HG03354 (cell line): ENCODE data around the gene ACAA2.
"Not testable (repeated sequence)": the region's sequence is repeated elsewhere in the genome, so short reads cannot be mapped to it uniquely, and the experiment has no call there.

Experiments
- ATAC-seq: cut with Tn5 transposase; IDR thresholded peaks from one replicate; pipeline ENCODE4 v1.9.1; 2021; ENCODE audit warnings: mild to moderate bottlenecking; ENCODE audit not compliant: unreplicated experiment, poor library complexity, severe bottlenecking

Gene ACAA2

DNA sequence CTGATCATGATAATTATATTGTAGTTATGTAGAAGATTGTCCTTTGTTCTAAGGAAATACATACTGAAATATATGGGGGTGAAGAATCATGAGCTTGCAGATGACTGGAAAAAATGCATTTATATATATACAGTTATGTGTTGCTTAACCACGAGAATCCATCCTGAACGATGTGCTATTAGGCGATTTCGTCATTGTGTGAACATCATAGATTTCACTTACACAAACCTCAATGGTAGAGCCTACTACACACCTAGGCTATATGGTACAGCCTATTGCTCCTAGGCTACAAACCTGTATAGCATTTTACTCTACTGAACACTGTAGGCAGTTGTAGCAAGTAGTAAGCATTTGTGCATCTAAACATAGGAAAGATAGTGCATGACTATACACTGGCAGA is 2.6 kb upstream of the ACAA2 start:
- no peak for ATAC-seq

DNA sequence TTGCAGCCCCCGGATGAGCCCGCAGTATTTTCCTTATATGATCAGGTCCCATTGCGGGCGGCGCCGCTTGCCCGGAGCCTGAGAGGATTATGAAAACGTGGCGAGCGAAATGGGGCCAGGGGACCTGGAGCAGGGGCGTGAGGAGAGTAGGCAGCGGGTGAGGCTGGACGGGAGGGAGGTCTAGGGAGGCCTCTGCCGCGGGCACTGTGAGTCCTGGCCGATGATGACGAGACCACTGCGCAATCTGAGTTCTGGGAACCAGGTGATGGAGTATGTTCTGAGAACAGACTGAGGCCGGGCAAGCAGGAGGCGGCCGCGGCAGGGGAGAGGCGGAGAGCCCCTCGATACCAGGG is 790 bp upstream of the ACAA2 start:
- ATAC-seq = peak; percentile 30

DNA sequence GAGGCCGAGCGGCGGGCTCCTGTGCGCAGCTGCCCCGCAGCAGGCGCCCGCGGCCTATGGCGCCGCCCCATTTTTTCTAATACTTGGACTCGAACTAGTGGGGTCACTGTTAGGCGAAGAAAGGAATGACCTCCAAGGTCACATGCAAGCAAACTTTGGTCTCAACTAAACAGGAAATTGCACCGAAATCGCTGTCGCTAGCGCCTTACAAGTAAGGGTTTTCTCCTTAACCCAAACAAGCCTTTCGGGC is 339 bp downstream of the ACAA2 start:
- peak; percentile 32 for ATAC-seq

DNA sequence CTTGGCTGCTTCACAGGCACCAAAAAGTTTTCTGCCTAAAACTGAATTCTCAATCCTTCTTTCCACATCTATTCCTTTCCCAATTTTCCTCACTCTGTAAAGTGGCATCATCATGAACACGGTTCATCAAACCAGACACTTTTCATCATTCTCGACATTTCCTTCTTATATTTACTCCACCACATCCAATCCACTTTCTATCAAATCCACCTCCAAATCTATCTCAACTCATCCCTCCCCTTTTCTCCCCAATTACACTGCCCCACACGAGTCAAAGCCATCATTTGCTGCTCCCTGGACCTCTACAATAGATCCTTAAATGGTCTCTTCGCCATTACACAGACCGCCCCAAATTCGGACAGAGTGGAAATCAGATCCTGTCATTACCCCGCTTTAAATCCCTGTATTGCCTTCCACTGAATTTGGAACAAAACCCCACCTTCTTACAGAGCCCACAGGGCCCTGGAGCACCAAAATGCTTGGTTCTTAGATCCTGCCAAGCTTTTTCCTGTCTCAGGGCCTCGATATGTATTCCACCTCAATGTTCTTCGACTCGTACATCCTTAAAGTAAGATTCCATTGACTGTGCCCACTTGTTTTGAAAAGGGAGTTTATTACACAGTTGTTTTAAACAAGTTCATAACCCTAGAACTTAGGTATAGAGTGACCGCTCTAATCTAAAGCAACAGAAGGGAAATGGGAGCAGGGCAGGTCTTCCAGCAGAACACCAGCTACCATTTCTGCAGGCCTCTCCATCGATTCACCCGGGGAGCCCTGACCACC is 856 bp downstream of the ACAA2 start:
- no peak for ATAC-seq

DNA sequence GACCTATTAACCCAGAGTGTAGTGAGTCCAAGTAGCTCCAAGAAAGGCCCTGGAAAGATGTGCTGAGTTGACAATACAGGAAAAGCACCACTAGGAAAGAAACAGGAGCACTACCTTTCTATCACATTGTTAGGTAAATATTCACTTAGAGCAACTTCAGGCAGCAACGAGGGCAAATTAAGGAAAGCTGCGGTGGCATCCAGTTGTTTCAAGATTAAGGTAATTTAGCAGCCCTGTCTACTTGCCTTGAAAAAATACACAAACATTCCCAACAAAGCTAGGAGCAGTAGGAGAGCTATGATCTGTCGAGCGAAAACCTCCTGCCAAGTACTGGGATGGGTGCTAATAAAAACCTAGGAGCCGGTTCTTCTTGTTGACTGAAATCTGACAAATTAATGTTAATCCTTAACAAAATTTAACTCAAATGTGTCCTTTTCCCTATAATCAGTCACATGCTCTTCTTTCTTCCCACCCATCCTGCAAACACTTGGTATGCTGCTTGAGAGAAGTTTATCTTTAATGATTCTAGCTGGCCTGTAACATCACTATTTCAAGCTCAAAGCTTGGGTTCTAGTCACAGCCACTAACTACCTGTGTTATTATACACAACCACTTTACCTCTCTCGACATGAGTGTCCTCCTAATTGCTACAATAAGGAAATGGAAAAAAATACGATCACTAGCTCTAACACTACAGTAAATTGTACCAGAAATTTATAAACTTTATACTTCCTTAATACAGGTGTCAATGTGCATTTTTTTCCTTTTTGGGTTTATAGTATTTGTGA is 2.0 kb downstream of the ACAA2 start:
- no peak for ATAC-seq

DNA sequence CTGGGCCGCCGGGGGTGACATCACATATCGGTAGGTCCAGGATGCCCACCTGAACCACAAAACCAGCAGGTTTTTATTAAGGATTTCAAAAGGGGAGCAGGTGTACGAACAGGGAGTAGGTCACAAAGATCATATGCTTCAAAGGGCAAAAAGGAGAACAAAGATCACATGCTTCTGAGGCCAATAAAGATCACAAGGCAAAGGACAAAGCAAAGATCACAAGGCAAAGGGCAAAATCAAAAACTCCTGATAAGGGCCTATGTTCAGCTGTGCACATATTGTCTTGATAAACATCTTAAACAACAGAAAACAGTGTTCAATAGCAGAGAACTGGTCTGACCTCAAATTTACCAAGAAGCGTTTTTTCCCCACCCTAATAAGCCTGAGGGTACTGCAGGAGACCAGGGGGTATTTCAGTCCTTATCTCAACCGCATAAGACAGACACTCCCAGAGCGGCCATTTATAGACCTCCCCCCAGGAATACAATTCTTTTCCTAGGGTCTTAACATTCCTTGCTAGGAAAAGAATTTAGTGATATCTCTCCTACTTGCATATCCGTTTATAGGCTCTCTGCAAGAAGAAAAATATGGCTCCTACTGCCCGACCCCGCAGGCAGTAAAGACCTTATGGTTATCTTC is 4.7 kb downstream of the ACAA2 start:
- ATAC-seq = not testable (repeated sequence)

DNA sequence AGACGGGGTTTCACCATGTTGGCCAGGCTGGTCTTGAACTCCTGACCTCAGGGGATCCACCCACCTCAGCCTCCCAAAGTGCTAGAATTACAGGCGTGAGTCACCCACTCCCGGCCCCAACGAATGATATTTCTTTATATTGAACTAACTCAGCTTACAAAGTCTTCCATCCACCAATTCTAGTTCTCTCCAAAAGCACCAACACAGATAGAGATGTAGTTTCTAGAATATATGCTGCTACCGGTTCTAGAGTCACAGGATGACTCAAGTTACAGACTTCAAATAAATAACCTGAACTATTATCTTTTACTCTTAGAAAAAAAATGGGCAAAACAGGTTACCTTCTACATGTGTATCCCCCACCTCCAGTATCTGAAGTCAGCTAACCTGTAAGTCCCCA is 9.2 kb downstream of the ACAA2 start:
- ATAC-seq = no peak

DNA sequence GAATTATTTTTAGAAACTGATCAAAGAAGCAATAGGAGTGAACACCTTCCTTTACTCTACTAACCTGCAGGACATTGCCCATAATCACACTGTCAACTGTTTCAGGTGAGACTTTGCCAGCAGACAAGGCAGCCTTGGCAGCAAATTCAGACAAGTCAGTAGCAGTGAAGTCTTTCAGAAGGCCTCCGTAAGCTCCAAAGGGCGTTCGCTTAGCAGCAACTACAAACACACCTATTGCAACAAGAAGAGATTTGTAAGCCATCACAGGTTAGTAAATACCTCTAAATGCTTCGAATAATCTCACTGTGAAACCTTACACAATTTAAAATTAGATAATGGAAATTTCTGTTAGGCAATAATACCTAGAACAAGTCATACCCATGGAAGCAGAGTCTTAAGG is 10.7 kb downstream of the ACAA2 start:
- no peak for ATAC-seq

DNA sequence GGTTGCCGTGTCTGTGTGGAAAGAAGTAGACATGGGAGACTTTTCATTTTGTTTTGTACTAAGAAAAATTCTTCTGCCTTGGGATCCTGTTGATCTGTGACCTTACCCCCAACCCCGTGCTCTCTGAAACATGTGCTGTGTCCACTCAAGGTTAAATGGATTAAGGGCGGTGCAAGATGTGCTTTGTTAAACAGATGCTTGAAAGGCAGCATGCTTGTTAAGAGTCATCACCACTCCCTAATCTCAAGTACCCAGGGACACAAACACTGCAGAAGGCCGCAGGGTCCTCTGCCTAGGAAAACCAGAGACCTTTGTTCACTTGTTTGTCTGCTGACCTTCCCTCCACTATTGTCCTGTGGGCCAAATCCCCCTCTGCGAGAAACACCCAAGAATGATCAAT is 12.8 kb downstream of the ACAA2 start:
- ATAC-seq = not testable (repeated sequence)

DNA sequence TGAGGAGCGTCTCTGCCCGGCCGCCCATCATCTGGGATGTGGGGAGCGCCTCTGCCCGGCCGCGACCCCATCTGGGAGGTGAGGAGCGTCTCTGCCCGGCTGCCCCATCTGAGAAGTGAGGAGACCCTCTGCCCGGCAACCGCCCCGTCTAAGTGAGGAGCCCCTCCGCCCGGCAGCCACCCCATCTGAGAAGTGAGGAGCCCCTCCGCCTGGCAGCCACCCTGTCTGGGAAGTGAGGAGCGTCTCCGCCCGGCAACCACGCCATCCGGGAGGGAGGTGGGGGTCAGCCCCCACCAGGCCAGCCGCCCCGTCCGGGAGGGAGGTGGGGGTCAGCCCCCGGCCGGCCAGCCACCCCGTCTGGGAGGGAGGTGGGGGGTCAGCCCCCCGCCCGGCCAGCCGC is 13.5 kb downstream of the ACAA2 start:
- ATAC-seq = not testable (repeated sequence)

DNA sequence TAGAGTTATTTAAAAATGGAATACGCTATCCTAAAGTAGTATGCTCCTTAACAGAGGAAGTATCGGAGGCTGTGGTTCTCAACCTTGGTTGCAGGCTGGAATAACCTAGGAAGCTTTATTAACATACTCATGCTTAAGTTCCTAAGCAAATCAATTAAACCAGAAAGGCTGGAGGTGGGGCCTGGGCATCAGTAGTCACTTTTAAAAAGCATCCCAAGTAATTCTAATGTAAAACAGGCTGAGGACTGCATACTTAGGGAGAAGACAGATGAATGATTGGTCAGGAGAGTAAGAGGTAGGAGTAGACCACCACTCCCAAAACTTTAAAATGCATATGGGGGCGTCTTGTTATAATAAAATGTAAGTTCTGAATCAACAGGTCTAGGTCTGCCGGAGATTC is 15.3 kb downstream of the ACAA2 start:
- no peak for ATAC-seq

DNA sequence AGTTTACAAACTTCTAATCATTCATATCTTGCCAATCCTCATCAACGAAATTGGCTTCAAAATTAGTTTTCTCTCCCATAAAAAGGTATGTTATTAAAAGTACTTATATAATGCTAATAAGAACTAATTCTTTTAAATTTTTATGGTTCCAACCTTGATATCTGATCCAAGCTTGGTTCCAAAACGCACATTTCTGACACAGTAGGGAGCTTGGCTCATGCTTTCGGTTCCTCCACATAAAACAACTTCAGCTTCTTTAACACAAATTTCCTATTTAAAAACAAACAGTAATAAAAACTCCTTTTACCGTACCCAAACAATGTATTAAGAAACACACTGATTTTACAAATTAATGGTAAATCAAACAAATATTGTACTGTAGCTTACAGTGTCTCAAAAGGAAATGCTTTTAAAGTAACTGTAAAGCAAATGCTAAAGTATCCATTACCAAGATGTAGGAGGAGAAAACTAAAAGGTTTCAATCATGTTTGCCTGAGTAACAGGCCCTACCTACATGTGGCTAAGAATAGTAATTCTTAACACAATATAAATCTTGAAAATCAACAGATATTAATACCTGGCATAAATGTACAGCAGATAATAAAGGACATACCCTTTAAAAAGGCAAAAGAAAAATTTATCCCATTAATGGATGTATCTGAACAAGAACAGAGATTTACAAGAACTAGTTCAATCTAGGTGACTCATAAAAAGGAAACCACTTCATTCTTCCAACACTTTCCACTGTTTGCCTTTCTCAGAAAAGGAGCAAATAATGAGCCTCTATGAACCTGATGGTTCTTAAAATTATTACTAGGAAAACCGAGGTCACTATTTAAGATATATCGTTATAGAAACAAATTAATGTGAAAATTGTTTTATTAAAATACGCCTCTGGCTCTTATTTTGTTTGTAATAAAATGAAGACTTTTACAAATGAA is 17.5 kb downstream of the ACAA2 start:
- no peak for ATAC-seq

DNA sequence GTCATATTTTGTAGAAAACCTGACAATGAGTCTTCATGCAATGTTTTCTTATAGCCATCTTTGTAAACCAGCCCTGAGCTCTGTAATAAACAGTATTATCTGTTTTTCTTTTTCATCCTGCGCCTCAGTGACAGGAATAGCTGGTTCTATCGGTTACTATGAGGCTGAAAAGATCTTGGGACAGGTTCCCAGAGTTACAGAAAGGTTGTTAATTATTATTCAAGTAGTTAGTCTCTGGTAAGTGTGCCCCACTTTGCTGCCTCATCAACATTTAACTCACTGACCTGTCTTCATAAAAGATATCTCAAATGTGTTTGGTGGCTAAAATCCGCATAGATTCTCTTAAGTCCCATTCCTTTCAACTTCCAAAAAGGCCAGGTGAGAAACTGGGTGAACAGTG is 18.6 kb downstream of the ACAA2 start:
- no peak for ATAC-seq

DNA sequence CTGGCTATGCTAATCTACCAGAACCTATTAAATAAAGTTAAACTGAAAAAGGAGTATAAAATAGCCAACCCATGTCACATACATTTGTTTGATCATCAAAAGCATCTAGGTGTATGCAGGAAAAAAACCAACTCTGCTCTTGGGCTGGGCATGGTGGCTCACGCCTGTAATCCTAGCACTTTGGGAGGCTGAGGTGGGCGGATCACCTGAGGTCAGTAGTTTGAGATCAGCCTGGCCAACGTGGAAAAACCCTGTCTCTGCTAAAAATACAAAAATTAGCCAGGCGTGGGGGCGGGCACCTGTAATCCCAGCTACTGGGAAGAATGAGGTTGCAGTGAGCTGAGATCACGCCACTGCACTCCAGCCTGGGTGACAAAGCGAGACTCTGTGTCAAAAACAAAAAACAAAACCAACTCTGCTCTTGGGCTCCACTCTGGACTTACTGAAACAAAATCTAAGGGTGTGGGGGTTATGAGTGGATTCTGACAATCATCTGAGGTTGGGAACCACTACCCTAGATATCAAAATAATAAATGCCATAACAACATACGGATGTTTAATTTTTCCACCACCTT is 23.7 kb downstream of the ACAA2 start:
- ATAC-seq = not testable (repeated sequence)

DNA sequence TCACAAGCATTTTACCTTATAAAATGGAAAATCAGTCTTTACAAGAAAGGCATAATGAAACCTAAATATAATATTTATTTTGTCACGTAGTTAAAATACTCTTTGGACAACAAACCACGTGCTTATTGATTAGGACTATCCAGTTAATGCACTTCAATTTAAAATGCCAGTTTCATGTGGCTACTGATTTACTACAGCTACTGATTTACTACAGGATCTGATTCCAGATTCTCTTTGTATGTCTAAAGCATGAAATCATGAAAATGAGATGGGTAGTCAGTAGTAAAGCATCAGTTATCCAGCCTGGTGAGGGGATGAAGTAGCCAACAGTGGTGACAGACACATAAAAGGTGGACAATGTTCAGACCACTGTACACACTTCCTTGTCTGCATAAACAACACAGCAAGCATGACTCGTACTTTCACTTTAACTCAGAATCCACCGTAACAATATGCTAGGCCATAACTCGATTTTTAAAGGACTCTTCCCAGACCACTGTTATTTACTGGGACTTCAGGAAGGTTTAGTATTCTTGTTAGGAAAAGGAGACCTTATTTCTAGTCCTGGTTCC is 24.9 kb downstream of the ACAA2 start:
- peak; percentile 77 for ATAC-seq

DNA sequence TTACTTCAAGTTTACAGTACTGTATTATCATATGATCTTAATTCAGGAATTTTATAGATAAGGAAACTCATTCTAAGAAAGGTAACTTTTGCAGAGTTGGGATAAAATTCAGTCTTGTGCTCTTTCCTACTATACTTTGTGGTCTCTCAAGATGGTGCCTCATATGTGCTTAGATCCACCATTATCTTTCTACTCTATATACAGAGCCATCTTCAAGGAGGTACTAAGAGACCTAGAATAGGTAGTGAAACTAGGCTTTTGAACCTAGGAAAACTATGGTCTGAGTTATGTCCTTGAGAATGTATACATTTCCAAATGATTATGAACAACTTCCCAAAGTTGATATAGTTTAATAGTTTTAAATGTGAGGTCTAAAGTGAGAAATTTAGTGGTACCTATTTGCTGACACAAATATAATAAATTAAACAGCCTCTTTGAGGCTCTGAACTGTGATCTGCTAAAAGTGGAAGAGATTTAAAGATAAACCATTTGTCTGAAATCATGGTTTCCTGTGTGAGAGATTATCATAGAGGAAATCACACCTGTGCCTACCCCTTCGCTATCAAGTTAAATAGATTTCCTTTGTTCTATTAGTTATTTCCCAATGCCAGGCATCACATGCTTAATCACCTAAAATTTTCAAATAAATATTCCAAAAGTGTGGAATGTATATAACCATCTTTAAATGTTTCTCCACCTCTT is 27.2 kb downstream of the ACAA2 start:
- no peak for ATAC-seq

DNA sequence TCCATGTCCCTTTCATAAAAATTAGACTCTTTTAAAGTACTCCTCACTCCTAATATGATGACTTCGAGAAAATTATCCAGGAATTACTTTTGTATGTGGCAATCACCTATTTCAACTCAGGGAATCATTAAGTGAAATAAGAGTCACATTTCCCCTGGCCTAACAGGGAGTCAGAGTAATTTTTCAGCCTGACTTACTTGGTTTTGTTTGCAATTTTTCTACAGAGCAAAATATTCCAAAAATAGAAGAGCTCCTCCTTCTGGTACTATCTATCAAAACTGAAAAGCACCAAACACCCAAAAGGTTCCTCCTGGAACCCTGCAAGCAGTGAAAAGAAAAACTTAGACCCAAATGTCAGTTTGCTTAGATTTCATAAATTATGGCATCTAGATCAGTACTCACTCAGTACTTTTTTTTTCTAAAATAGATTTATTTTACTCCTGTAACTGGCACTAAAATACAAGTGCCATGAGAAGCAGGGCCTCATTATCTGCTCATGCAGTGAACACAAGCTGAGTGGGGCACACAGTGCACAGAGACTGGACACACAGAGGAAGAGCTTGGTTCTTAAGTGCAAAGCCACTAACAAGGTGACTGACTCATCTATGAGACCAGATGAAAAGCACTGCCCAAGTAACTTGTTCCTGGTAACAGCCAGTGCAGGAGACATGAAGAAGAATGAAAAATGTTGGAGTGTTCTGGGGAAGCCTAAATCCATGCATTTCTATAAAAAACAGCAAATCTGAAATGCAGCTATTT is 28.7 kb downstream of the ACAA2 start:
- no peak for ATAC-seq

DNA sequence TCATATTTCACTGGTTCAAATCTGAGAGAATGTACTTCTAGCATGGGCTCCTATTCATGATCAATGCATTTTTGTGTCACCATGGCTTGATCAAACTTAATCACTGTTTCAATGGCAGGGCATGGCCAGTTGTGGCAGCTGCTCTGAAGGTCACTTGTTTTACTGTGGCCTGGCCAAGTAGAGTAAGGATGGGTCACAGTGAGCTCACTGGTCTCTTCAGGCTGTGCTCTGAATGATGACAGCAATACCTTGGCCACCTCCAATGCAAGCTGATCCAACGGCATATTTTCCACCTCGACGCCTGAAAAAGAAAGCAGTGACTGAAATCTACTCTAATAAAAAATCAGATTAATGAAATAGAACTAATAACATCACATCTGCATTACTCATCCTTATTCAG is 29.7 kb downstream of the ACAA2 start:
- not testable (repeated sequence) for ATAC-seq
